Keratinocyte (primary cell): ENCODE data around the gene LRCOL1.

Source experiments
- CTCF ChIP-seq, 3 experiments: IDR thresholded peaks in 1 of 3; conservative IDR thresholded peaks in 1 of 3; optimal IDR thresholded peaks in 1 of 3; 2 replicates in 2 of 3; 3 replicates in 1 of 3; pipeline versions ENCODE3 to v1.5.1; 2011; ENCODE audit warnings: low read length in 3 of 3, mild to moderate bottlenecking in 3 of 3, moderate library complexity in 2 of 3, control low read depth in 1 of 3, inconsistent platforms in 1 of 3; ENCODE audit not compliant: insufficient read depth in 2 of 3; ENCODE audit errors: extremely low read depth in 1 of 3
- EZH2 ChIP-seq: IDR thresholded peaks from one replicate; pipeline ENCODE4 v1.6.1; 2012; ENCODE audit warnings: inconsistent platforms, mild to moderate bottlenecking, low read length, moderate library complexity

- TF ChIP-seq CTCF (optimal IDR thresholded peaks at IDR 0.05 in 1 of 3, IDR thresholded peaks at IDR 0.05 in 1 of 3, conservative IDR thresholded peaks at IDR 0.05 in 1 of 3; ENCODE audit: extremely low read depth in 1 of 3, insufficient read depth in 2 of 3, low read length in 3 of 3) = no peak
- no peak for TF ChIP-seq EZH2
These were observed 30.6 kb upstream of the LRCOL1 start for GRCh38 chr12:132640936-132641335.
